ENCODE results near the gene PFN2.
"Not testable (repeated sequence)": the region's sequence is repeated elsewhere in the genome, so short reads cannot be mapped to it uniquely, and the experiment has no call there.

PFN2 gene

GRCh38 chr3:149967086-149967685 lies 3.5 kb downstream of the PFN2 start:
- FAIRE-seq, result peak; percentile 97

DNA sequence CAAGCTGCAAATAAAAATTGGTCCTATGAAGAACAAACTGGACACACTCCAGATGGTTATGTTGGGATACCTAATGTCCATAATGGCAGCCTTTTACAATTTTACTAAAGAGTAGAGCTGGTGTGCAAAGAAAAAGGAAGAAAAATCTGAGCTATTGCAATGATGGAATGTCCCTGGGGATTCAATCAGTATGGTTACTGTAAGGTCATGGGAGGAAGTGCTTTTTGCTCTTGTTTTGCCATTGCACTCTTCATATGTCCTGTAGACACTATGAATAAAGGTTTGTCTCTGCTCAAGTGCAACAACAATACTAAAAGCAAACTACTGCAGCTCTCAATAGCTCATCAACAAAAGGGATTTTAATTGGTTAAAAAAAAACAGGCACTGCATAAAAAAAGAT lies 5.4 kb downstream of the PFN2 start:
- no peak for FAIRE-seq

DNA sequence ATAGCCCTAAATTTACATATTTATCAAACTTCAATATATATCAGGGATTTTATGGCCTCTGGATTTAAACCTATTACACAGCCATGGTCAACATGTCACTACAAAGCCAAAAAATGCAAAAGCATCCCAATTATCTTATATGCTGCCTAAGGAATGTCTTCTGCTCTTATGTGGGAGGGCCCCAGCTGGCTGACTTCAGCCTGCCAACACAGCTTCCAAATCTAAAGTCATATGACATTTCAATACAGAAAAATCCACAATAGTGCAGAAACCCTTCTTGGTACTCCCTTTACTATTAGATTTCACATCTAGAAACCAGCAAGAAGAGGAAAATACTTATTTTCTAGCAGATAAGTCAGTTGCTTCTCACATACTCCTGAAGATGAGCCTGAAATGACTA lies 6.4 kb downstream of the PFN2 start:
- FAIRE-seq, result no peak

DNA sequence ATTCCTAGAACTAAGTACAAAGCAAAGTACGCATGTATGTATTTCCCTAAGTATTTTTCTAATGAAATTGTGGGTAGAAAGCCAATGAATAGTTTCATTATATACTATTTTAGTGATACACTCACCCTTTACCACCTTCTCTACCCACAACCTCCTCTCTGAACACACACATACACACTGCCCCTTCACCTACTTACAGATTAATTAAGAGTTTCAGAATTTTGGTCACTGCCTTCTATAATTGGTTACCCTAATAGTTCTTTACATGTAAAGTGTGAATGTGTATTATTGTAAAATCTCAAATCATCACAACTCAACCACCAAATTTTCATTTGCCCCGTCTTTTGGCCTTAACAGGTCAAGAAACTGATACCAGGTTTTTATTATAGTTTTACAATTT lies 7.2 kb downstream of the PFN2 start:
- FAIRE-seq, result no peak

GRCh38 chr3:149959443-149959842 lies 11.3 kb downstream of the PFN2 start:
- FAIRE-seq, result no peak

DNA sequence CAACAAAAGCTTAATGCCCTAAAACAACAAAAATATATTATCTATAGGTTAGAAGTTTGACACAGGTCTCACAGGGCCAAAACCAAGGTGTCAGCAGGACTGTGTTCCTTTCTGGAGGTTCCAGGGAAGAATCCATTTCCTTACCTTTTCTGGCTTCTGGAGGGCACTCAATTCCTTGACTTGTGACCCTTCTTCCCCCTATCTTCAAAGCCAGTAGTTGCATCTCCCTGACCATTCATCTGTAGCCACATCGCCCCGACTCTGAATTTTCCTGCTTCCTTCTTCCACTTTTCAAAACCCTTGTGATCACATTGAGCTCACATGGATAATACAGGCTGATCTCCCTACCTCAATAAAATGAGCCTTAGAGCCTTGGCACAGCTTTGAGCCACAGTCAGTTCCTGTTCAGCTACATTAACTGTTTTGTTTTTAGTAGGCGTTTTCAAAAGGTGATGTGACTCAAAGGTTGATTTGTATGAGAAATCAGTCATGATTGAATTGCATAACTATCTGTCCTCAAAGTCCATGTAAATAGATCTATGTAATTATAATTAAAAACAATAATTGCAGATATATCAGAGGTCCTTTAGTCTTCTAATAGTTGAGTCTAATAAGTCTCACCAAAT lies 12.4 kb downstream of the PFN2 start:
- no peak for FAIRE-seq

DNA sequence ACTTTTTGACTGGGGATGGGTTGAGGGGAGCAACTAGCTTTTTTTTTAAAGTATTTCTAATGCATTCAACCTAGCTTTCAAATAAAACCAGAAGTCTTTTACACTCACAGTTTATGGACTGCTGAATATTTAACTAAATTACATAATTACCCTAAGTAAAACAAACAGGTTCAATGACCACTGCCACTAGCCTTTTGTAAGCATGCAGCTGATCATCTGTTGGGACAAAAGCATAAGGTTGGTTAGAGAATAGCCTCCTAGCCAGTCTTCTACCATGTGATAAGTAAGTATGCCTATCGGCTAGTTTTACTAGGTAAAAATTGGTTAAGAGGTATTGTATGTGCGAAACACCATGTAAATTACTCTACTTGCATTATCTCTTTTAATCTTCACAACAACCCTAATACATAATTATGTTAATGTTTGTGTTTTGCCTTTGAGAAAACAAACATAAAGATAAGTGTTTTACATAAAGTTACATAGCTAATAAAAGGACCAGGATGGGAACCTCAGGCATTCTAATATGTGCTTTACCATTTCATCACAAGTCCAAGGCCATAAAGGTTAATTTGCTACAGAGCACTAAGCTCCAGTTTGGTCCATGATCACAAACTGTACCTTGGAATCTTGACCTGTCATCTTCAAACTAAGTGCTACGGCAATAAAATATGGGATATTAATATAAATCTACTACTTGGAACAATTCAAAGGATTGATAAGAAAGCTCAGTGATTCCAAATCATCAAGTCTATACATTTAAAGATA lies 13.2 kb downstream of the PFN2 start:
- no peak for FAIRE-seq

- no peak for FAIRE-seq
Observed at GRCh38 chr3:149955449-149955848, 15.2 kb downstream of the PFN2 start.

DNA sequence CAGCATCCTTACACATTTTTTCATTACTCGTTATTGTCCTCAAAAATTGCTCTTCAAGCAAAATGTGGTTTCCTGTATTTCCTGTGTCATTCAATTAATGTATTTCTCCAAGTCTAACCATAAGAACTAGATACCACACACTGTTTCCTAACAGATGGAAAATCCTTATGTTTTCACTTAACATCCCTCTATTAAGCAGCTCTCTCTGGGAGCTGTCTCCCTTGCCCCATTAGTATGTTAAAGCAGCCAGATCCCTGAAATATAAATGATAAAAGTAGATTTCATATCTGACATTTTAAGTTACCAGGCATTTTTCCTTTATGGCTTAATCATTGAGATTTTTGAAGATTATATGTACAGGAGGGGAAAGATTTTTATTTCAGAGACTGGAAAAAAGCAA lies 15.9 kb downstream of the PFN2 start:
- FAIRE-seq, result no peak

- FAIRE-seq, result no peak
Observed at GRCh38 chr3:149949181-149949580, 21.5 kb downstream of the PFN2 start.

GRCh38 chr3:149947231-149947630 lies 23.5 kb downstream of the PFN2 start:
- no peak for FAIRE-seq

DNA sequence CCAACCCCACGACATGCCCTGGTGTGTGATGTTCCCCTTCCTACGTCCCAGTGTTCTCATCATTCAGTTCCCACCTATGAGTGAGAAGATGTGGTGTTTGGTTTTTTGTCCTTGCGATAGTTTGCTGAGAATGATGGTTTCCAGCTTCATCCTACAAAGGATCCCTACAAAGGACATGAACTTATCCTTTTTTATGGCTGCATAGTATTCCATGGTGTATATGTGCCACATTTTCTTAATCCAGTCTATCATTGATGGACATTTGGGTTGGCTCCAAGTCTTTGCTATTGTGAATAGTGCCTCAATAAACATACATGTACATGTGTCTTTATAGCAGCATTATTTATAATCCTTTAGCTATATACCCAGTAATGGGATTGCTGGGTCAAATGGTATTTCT lies 26.7 kb downstream of the PFN2 start:
- FAIRE-seq, result not testable (repeated sequence)

- no peak for FAIRE-seq
Observed at GRCh38 chr3:149942409-149942808, 28.3 kb downstream of the PFN2 start.

DNA sequence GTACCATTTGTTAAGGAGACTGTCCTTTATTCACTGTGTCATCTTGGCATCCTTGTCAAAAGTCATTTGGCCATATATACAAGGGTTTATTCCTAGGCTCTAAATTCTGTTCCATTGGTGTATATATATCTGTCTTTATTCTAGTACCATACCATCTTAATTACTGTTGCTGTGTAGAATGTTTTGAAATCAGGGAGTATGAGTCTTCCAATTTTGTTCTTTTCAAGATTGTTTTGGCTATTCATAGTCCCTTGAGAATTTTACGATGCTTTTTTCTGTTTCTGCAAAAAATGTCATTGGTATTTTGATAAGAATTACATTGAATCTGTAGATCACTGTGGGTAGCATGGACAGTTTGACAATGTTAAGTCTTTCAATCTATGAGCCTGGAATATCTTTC lies 28.7 kb downstream of the PFN2 start:
- FAIRE-seq, result no peak

- no peak for FAIRE-seq
Observed at GRCh38 chr3:149941186-149941585, 29.5 kb downstream of the PFN2 start.

- not testable (repeated sequence) for FAIRE-seq
Observed at GRCh38 chr3:149938392-149939055, 32.2 kb downstream of the PFN2 start.

- FAIRE-seq, result no peak
Observed at GRCh38 chr3:149936812-149937230, 33.9 kb downstream of the PFN2 start.

DNA sequence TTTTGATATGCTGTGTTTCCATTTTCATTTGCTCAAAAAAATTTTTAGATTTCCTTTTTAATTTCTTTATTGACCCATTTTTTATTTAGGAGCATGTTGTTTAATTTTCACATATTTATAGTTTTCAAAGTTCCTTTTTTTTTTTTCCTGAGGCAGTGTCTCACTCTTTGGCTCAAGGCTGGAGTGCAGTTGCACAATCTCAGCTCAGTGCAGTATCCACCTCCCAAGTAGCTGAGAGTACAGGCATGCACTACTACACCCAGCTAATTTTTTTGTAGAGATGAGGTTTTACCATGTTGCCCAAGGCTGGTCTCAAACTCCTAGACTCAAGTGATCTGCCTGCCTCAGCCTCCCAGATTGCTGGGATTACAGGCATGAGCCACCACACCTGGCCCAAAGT lies 36.2 kb downstream of the PFN2 start:
- FAIRE-seq, result no peak

DNA sequence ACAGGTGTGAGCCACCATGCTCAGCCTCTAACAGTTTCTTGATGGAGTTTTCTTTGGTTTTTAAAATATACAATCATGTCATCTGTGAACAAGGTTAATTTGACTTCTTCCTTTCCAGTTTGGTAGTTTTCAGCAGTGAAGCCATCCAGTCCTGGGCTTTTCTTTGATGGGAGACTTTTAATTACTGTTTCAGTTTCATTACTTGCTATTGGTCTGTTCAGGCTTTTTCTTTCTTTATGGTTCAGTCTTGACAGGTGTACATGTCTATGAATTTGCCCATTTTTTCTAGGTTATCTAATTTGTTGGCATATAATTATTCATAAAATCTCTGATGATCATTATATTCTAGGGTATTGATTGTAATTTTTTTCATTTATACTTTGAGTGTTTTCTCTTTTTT lies 36.8 kb downstream of the PFN2 start:
- FAIRE-seq, result no peak

DNA sequence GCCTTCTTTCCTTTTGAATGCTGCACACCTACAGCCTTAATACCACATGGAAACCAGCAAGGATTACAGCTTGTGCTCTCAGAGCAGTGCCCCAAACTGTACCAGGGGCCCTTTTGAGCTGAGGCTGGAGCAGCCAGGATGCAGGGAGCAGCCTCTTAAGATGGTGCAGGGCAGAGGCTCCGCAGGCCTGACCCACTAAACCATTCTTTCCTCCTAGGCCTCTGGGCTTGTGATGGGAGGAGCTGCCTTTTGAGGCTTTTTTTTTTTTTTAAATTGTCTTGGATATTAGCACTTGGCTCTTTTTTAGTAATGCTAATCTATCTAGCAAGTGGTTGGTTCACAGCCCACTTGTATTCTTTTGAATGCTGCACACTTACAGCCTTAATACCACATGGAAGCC lies 37.7 kb downstream of the PFN2 start:
- no peak for FAIRE-seq

GRCh38 chr3:149920119-149920518 lies 50.6 kb downstream of the PFN2 start:
- FAIRE-seq, result no peak

- FAIRE-seq, result no peak
Observed at GRCh38 chr3:149919509-149919908, 51.2 kb downstream of the PFN2 start.

GRCh38 chr3:149917124-149917667 lies 53.5 kb downstream of the PFN2 start:
- FAIRE-seq, result no peak

All from endometrium (tissue), 2 donors.